NCI-H2196 (cell line): ENCODE measurements around the gene UBE2Q1.

Experiments
- DNase-seq: peaks from one replicate; lab custom pipeline; 2025; ENCODE audit not compliant: unreplicated experiment; lab: John Stamatoyannopoulos, UW

The UBE2Q1 gene

DNA sequence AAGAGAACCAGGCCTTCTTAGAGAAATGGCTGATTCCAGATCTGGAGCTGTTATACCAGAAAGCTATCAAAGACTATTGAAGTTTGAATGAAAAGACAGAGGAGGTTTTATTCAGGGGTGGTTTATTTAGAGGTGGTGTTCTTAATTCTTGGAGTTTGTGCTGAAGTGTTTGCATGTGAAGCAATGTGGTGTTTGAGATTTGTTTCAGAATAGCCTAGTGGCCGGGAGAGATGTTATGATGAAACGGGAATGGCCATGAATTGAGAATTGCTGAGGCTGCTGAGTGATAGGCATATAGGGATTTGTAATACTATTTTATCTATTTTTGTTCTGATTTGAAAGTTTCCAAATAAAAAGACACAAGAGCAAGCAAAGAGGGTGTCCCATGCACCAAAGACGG lies 45.7 kb downstream of the UBE2Q1 start:
- DNase-seq, result no peak

DNA sequence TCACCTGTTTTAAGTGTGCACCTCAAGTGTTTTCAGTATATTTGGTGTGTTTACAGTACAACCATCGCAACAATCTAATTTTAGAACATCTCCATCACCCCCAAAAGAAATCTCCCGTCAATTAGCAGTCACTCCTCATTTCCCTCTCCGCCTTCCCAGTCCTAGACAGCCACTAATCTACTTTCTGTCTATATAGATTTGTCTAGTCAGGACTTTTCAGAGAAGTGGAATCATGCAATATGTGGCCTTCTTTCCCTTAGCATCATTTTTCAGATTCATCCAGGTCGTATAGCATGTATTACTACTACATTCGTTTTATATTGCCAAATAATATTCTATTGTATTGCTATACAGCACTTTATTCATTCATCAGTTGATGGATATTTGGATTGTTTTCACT lies 54.6 kb downstream of the UBE2Q1 start:
- DNase-seq, result no peak

DNA sequence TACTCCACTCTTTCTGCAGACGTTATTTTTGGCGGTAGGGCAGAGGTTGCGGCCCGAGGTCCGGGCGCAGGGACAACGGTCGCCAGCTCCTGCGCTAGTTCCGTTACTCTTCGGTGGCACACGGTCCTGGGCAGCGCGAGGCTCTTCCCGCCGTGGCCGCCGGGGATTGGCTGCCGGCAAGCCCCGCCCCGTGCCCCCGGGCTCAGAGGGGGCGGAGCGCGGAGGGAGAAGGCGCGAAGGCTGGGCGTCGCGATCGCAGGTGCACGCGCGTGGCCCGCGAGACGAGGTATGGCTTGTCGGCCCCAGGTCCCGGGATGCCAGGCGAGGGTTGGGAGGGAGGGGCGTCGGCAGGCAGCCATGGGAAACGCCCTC lies 55.7 kb downstream of the UBE2Q1 start:
- DNase-seq, result no peak

DNA sequence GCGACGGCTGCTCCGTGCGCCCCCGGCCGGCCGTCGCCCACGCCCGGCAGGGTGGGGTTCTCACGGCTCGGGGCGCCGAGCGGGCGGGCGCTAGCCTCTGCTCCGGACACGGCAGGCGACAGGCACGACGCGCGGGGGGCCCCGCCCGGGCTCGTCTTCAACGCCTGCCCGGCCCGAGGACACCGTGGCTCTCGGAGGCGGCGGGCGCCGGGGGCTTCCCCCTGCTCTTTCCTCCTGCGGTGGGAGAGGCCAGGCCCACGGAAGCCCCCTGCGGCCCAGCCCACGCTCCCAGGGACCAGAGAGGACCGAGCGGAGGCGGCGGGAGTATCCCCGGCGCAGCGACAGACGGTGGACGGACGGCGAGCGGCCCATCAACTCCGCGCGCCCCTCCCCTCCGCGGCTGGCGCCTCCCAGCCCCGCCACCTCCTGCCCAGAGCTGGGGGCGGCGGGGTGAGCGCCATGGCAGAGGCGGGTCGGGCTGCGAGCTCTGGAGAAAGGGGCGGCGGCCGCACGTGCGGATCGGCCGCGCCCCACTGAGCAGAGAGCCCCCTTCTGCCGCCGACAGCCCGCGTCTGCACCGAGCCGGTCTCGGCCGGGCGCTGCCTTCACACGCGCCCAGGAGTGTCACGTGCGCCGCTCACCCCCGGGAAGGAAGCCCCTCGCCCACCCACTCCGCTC lies 56.3 kb downstream of the UBE2Q1 start, which contains the start of the genes SHE and TDRD10:
TSS of gene SHE (minus strand) at position 347 of the 678 bp plus-strand sequence. CDS start 386 bp downstream, outside the sequence.
TSS of gene TDRD10 (plus strand) at position 154 of the 678 bp plus-strand sequence. CDS start 4,685 bp downstream, outside the sequence.
- DNase-seq, result no peak

DNA sequence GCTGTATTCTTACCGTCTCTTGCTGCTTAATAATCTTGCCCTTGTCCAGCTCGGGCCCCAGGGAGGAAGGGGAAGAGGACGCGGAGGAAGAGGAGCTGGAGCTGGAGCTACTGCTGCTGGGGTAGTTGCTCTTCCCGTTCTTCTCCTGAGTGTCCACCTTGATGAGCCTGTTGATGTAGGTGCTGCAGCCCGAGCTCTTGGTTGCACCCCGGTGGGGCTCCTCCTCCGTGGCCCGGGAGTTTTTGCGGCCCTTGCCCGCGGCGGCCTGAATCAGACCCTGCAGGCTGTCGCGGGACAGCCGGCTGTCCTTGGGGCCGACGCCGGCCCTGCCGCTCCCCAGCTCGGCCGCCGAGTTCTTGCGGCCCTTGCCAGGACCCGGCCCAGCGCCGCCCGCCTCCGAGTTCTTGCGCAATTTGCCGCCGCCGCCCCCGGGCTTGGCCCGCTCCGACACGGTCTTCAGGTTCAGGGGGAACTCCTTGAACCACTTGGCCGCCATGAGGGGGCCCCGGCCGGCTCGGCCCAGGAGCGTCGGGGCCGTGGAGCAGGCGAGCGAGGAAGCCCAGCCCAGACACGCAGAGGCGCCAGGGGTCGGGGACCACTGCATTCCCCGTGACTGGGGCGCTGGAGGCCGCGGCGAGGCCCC lies 56.9 kb downstream of the UBE2Q1 start:
- DNase-seq, result no peak

DNA sequence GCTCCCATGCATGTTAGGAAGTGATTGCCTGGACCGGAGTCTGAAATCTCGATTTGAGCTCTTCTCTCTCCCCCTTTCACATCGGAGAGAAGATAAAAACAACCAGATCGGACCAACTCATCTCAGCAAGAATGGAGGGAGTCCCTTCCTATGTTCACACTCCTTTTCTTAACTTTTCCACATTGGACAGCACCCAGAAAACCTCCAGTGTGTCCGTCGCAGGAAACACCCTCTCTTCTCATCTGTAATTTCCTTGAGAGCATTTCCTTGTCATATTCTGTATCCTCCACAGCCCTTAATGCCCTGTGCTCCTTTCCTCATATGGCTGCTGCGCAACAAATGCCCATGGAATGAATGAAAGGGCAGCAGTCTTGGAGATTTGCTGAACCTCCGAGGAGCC lies 57.9 kb downstream of the UBE2Q1 start:
- DNase-seq, result no peak

DNA sequence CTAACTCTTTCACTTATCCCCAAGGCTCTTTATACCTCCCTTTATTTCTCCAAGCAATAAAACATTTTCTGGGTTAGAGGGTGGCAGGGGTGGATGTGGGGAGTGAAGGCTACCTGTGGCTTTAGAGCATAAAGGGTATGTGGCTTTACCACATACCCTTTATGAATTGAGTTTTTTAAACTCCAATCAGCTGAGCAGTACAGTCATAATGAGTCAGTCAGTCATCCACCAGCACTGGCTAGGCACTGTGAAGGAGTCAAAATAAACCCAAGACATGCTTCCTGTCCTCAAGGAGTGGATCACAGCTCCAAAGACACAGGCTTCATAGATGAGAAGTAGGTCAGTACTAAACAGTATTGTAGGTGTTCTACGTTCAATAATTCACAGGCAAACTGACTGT lies 59.0 kb downstream of the UBE2Q1 start:
- DNase-seq, result no peak
